ENCODE measurements around the gene FRRS1.
"Not testable (repeated sequence)": the region's sequence is repeated elsewhere in the genome, so short reads cannot be mapped to it uniquely, and the experiment has no call there.

The FRRS1 gene

GRCh38 chr1:99766378-99766800 is at the start of gene FRRS1:
TSS of gene FRRS1 (minus strand) at chr1:99766635. CDS start at chr1:99748768, 17,867 bp downstream.
- no peak for DNase-seq (ENCODE audit: low spot score in 2 of 2)
- peak within 1 kb of the TSS; percentile 82 for H3K4me3 Mint-ChIP-seq

GRCh38 chr1:99814373-99814900 is 48.0 kb upstream of the FRRS1 start:
- Mint-ChIP-seq H3K4me3 (no peak overlapping the region), H3K4me1 (no peaks in the 10 kb centered on the region), H3K27me3 (peaks cover 27% of the 10 kb centered on the region), H3K36me3 (ENCODE audit: insufficient read depth) (no peaks in the 10 kb centered on the region), H3K27ac (ENCODE audit: low read depth) (no peak overlapping the region), H3K9me3 (no peaks in the 10 kb centered on the region)
- ATAC-seq (replicated peaks; ENCODE audit: extremely low read depth, poor library complexity, severe bottlenecking) (no peak), DNase-seq (ENCODE audit: low spot score in 2 of 2) (no peak)

More at GRCh38 chr1:99766378-99766800, at the start of gene FRRS1:
- H3K27ac Mint-ChIP-seq (ENCODE audit: low read depth): peak within 1 kb of the TSS; percentile 71
- no peaks in the 10 kb centered on the region for H3K9me3 Mint-ChIP-seq
- ATAC-seq (replicated peaks; ENCODE audit: extremely low read depth, poor library complexity, severe bottlenecking): peak; percentile 64
- peaks cover 4% of the 10 kb centered on the region for H3K36me3 Mint-ChIP-seq (ENCODE audit: insufficient read depth)
- no peaks in the 10 kb centered on the region for H3K27me3 Mint-ChIP-seq
- H3K4me1 Mint-ChIP-seq: no peaks in the 10 kb centered on the region

- Mint-ChIP-seq H3K27ac (ENCODE audit: low read depth) (no peak overlapping the region), H3K9me3 (no peaks in the 10 kb centered on the region), H3K27me3 (peaks cover 36% of the 10 kb centered on the region), H3K4me1 (no peaks in the 10 kb centered on the region), H3K36me3 (ENCODE audit: insufficient read depth) (no peaks in the 10 kb centered on the region), H3K4me3 (no peak overlapping the region)
- DNase-seq (ENCODE audit: low spot score in 2 of 2): no peak
- ATAC-seq (replicated peaks; ENCODE audit: extremely low read depth, poor library complexity, severe bottlenecking): no peak
Measured at GRCh38 chr1:99811747-99812146, 45.3 kb upstream of the FRRS1 start.

- Mint-ChIP-seq H3K27me3 (peaks cover 30% of the 10 kb centered on the region), H3K4me3 (no peak overlapping the region), H3K36me3 (ENCODE audit: insufficient read depth) (no peaks in the 10 kb centered on the region), H3K27ac (ENCODE audit: low read depth) (no peak overlapping the region), H3K4me1 (no peaks in the 10 kb centered on the region), H3K9me3 (no peaks in the 10 kb centered on the region)
- ATAC-seq (replicated peaks; ENCODE audit: extremely low read depth, poor library complexity, severe bottlenecking) (no peak), DNase-seq (ENCODE audit: low spot score in 2 of 2) (no peak)
Measured at GRCh38 chr1:99811075-99811474, 44.6 kb upstream of the FRRS1 start.

- Mint-ChIP-seq H3K27ac (ENCODE audit: low read depth) (no peak overlapping the region), H3K9me3 (no peaks in the 10 kb centered on the region), H3K4me3 (no peak overlapping the region), H3K36me3 (ENCODE audit: insufficient read depth) (no peaks in the 10 kb centered on the region), H3K4me1 (no peaks in the 10 kb centered on the region), H3K27me3 (peaks cover 19% of the 10 kb centered on the region)
- ATAC-seq (replicated peaks; ENCODE audit: extremely low read depth, poor library complexity, severe bottlenecking) (peak; percentile 58), DNase-seq (ENCODE audit: low spot score in 2 of 2) (peak in 1 of 2 donors; percentile 20)
Measured at GRCh38 chr1:99808391-99809115, 42.1 kb upstream of the FRRS1 start.

GRCh38 chr1:99806882-99807281 is 40.4 kb upstream of the FRRS1 start:
- no peaks in the 10 kb centered on the region for H3K4me1 Mint-ChIP-seq
- no peak overlapping the region for H3K4me3 Mint-ChIP-seq
- H3K9me3 Mint-ChIP-seq: no peaks in the 10 kb centered on the region
- DNase-seq (ENCODE audit: low spot score in 2 of 2) (no peak), ATAC-seq (replicated peaks; ENCODE audit: extremely low read depth, poor library complexity, severe bottlenecking) (no peak)
- H3K27me3 Mint-ChIP-seq: peaks cover 9% of the 10 kb centered on the region
- no peaks in the 10 kb centered on the region for H3K36me3 Mint-ChIP-seq (ENCODE audit: insufficient read depth)
- H3K27ac Mint-ChIP-seq (ENCODE audit: low read depth): no peak overlapping the region

GRCh38 chr1:99801584-99801983 is 35.1 kb upstream of the FRRS1 start:
- H3K36me3 Mint-ChIP-seq (ENCODE audit: insufficient read depth): no peaks in the 10 kb centered on the region
- peaks cover 10% of the 10 kb centered on the region for H3K27me3 Mint-ChIP-seq
- H3K4me3 Mint-ChIP-seq: no peak overlapping the region
- H3K27ac Mint-ChIP-seq (ENCODE audit: low read depth): no peak overlapping the region
- no peaks in the 10 kb centered on the region for H3K9me3 Mint-ChIP-seq
- H3K4me1 Mint-ChIP-seq: no peaks in the 10 kb centered on the region
- DNase-seq (ENCODE audit: low spot score in 2 of 2) (no peak), ATAC-seq (replicated peaks; ENCODE audit: extremely low read depth, poor library complexity, severe bottlenecking) (no peak)

- not testable (repeated sequence) for ATAC-seq (replicated peaks; ENCODE audit: extremely low read depth, poor library complexity, severe bottlenecking); H3K9me3 Mint-ChIP-seq; DNase-seq (ENCODE audit: low spot score in 2 of 2); H3K36me3 Mint-ChIP-seq (ENCODE audit: insufficient read depth); H3K4me1 Mint-ChIP-seq; H3K27ac Mint-ChIP-seq (ENCODE audit: low read depth); H3K4me3 Mint-ChIP-seq; H3K27me3 Mint-ChIP-seq
Measured at GRCh38 chr1:99793861-99794260, 27.4 kb upstream of the FRRS1 start.

GRCh38 chr1:99789715-99790114 is 23.3 kb upstream of the FRRS1 start:
- Mint-ChIP-seq H3K4me3 (no peak overlapping the region), H3K27ac (ENCODE audit: low read depth) (no peak overlapping the region), H3K4me1 (no peaks in the 10 kb centered on the region), H3K36me3 (ENCODE audit: insufficient read depth) (no peaks in the 10 kb centered on the region), H3K9me3 (no peaks in the 10 kb centered on the region), H3K27me3 (no peaks in the 10 kb centered on the region)
- ATAC-seq (replicated peaks; ENCODE audit: extremely low read depth, poor library complexity, severe bottlenecking) (no peak), DNase-seq (ENCODE audit: low spot score in 2 of 2) (no peak)

GRCh38 chr1:99788896-99789295 is 22.5 kb upstream of the FRRS1 start:
- no peak overlapping the region for H3K27ac Mint-ChIP-seq (ENCODE audit: low read depth)
- no peaks in the 10 kb centered on the region for H3K36me3 Mint-ChIP-seq (ENCODE audit: insufficient read depth)
- no peak for ATAC-seq (replicated peaks; ENCODE audit: extremely low read depth, poor library complexity, severe bottlenecking)
- H3K9me3 Mint-ChIP-seq: no peaks in the 10 kb centered on the region
- DNase-seq (ENCODE audit: low spot score in 2 of 2): no peak
- no peak overlapping the region for H3K4me3 Mint-ChIP-seq
- no peaks in the 10 kb centered on the region for H3K27me3 Mint-ChIP-seq
- H3K4me1 Mint-ChIP-seq: peaks cover 5% of the 10 kb centered on the region

- no peaks in the 10 kb centered on the region for H3K9me3 Mint-ChIP-seq
Measured at GRCh38 chr1:99786751-99787501, 20.5 kb upstream of the FRRS1 start.

GRCh38 chr1:99784809-99785255 is 18.4 kb upstream of the FRRS1 start:
- Mint-ChIP-seq H3K36me3 (ENCODE audit: insufficient read depth) (no peaks in the 10 kb centered on the region), H3K27ac (ENCODE audit: low read depth) (no peak overlapping the region), H3K4me1 (peaks cover 5% of the 10 kb centered on the region), H3K9me3 (no peaks in the 10 kb centered on the region), H3K27me3 (no peaks in the 10 kb centered on the region), H3K4me3 (no peak overlapping the region)
- ATAC-seq (replicated peaks; ENCODE audit: extremely low read depth, poor library complexity, severe bottlenecking) (no peak), DNase-seq (ENCODE audit: low spot score in 2 of 2) (no peak)

More at GRCh38 chr1:99786751-99787501, 20.5 kb upstream of the FRRS1 start:
- Mint-ChIP-seq H3K4me3 (no peak overlapping the region), H3K27me3 (no peaks in the 10 kb centered on the region), H3K36me3 (ENCODE audit: insufficient read depth) (no peaks in the 10 kb centered on the region), H3K4me1 (peaks cover 5% of the 10 kb centered on the region), H3K27ac (ENCODE audit: low read depth) (no peak overlapping the region)
- ATAC-seq (replicated peaks; ENCODE audit: extremely low read depth, poor library complexity, severe bottlenecking) (no peak), DNase-seq (ENCODE audit: low spot score in 2 of 2) (no peak)

GRCh38 chr1:99784143-99784542 is 17.7 kb upstream of the FRRS1 start:
- Mint-ChIP-seq H3K27me3 (no peaks in the 10 kb centered on the region), H3K36me3 (ENCODE audit: insufficient read depth) (no peaks in the 10 kb centered on the region)

More at GRCh38 chr1:99784143-99784542, 17.7 kb upstream of the FRRS1 start:
- DNase-seq (ENCODE audit: low spot score in 2 of 2): no peak
- ATAC-seq (replicated peaks; ENCODE audit: extremely low read depth, poor library complexity, severe bottlenecking): no peak
- H3K4me3 Mint-ChIP-seq: no peak overlapping the region
- H3K9me3 Mint-ChIP-seq: no peaks in the 10 kb centered on the region
- H3K4me1 Mint-ChIP-seq: peaks cover 5% of the 10 kb centered on the region
- H3K27ac Mint-ChIP-seq (ENCODE audit: low read depth): no peak overlapping the region

All from central memory CD8-positive, alpha-beta T cell (primary cell).